HG03064 (cell line): ENCODE data around the gene CFAP298.
"Not testable (repeated sequence)": the region's sequence is repeated elsewhere in the genome, so short reads cannot be mapped to it uniquely, and the experiment has no call there.

Experiments
- ATAC-seq: cut with Tn5 transposase; IDR thresholded peaks from one replicate; pipeline ENCODE4 v1.9.1; 2021; ENCODE audit warnings: low read depth; ENCODE audit not compliant: unreplicated experiment

Gene CFAP298

GRCh38 chr21:32569261-32570230 is 42.6 kb downstream of the CFAP298 start:
- ATAC-seq: peak; percentile 79

GRCh38 chr21:32567626-32568025 is 44.6 kb downstream of the CFAP298 start:
- ATAC-seq: no peak

DNA sequence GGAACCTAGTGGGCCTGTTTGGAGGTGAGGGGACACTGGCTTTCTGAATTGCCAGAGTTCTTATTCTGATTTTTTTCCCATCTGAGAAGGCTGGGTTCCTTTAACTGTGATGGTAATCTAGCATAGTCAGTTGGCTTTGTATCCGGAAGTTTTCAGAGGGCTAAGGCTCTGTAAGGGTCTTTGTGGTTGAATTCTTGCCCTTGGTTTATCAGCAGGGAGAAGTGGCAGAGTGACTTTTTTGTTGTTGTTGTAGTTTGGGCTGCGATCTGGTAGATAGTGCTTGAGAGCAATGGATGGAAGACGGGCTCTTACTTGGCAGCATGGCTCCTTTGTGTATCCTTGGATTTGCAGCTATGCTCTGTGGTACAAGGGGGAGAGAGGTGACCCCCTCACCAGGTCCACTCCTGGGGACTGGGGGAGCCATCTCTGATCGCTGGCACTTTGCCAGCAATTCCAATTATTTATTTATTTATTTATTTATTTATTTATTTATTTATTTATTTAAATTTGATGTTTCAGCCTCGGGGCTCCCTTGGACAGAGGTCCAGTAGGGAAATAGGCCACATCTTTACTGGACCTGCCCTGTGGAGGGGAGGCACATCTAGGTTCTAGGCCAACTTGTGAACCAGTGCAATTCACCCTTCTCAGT is 45.3 kb downstream of the CFAP298 start:
- ATAC-seq: no peak

DNA sequence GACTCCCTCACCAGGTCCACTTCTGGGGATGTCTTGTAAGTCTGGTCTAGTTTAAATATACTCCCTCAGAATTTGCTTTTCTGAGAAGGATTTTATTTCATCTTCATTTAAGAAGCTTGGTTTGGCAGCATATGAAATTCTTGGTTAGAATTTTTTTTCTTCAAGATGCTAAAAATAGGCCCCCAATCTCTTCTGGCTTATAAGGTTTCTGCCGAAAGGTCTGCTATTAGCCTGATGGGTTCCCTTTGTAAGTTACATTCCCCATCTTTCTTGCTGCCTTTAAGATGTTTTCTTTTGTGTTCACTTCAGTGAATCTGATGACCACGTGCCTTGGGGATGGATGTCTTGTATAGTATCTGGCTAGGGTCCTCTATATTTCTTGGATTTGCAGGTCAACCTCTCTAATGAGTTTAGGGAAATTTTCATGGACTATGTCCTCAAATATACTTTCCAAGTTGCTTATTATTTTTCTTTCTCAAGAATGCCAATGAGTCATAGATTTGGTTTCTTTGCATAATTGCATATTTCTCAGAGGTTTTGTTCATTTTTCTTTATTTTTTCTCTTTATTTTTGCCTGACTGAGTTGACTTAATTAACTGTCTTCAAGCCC is 46.2 kb downstream of the CFAP298 start:
- ATAC-seq: no peak

GRCh38 chr21:32562915-32563314 is 49.3 kb downstream of the CFAP298 start:
- ATAC-seq: no peak

- no peak for ATAC-seq
Observed at GRCh38 chr21:32562426-32562825, 49.8 kb downstream of the CFAP298 start.

DNA sequence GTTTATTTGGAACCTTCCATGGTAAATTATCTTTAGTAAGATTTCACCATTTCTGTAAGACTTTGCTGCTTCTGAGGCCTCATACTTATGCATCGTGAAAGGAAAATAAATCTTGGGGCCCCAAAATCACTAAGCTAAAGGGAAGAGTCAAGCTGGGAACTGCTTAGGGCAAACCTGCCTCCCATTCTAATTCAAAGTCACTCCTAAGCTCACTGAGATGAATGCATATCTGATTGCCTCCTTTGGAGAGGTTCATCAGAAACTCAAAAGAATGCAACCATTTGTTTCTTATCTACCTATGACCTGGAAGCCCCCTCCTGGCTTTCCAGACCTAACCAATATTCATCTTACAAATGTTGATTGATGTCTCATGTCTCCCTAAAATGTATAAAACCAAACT is 50.7 kb downstream of the CFAP298 start:
- not testable (repeated sequence) for ATAC-seq

DNA sequence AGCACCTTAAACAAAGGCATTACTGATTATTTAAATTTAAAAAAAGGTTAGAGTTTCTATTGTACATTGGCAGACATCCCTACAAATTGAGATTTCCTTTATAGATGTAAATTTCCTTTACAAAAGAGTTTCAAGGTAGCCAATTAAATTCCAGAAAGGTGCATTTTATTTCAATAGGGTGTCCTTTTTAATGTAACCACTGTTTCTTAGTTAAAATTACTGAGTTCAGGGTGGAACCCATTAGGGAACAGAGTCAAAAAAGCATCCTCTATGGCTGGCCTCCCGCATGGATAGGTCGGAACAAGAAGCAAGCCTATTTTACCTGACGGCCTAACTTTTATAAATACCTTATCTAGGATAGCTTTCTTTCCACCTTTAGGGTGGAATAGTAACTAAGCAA is 51.3 kb downstream of the CFAP298 start:
- no peak for ATAC-seq

GRCh38 chr21:32559006-32559610 is 53.1 kb downstream of the CFAP298 start:
- ATAC-seq: no peak

DNA sequence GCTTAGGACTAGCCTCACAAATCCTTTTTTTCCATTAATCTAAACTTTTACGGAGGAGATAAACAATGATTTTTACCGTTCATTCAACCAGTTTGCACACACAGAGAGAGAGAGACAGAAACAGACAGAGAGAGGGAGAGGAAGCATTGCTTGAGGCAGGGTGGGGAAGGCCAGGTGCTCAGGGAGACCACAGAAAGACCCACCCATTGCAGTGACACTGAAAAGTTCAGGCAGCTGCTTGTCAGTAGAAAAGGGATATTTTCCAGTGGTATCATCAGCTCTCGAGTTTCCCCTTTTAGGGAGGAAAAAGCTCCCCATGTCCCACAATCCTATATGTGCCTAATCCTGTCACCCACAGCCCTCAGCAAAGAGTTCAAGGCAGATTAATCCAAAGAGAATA is 54.1 kb downstream of the CFAP298 start:
- no peak for ATAC-seq

- no peak for ATAC-seq
Observed at GRCh38 chr21:32554832-32555638, 57.1 kb downstream of the CFAP298 start.

- ATAC-seq: no peak
Observed at GRCh38 chr21:32549886-32550285, 62.3 kb downstream of the CFAP298 start.

GRCh38 chr21:32549440-32549839 is 62.7 kb downstream of the CFAP298 start:
- ATAC-seq: no peak
